Neural crest cell (in vitro differentiated cells): ENCODE measurements around the gene CTNNA3. TPM values are rescaled to one million over a fixed set of nuclear protein-coding genes. Genes with fewer than 3 reads are reported as not detected.
A peak's percentile ranks its signal among the peaks of the same experiment; 100 is the strongest.

Experiments
- DNase-seq: peaks from one replicate; pipeline ENCODE4 v3.0.0; 2021; ENCODE audit warnings: low read depth, mixed read lengths, low spot score
- H3K27ac Mint-ChIP-seq: one replicate; pipeline ENCODE4 v1.8.0; 2021; ENCODE audit warnings: mild to moderate bottlenecking, mixed read lengths; ENCODE audit not compliant: unreplicated experiment
- H3K27me3 Mint-ChIP-seq: 2 replicates; pipeline ENCODE4 v1.8.0; 2021; ENCODE audit warnings: low read depth, mild to moderate bottlenecking, mixed read lengths
- H3K36me3 Mint-ChIP-seq: 2 replicates; pipeline ENCODE4 v1.8.0; 2021; ENCODE audit warnings: low read depth, mild to moderate bottlenecking, mixed read lengths
- H3K4me1 Mint-ChIP-seq: 2 replicates; pipeline ENCODE4 v1.8.0; 2021; ENCODE audit warnings: mixed read lengths
- H3K4me3 Mint-ChIP-seq: one replicate; pipeline ENCODE4 v1.8.0; 2021; ENCODE audit warnings: mild to moderate bottlenecking, mixed read lengths
- H3K9me3 Mint-ChIP-seq: 2 replicates; pipeline ENCODE4 v1.8.0; 2021; ENCODE audit warnings: mixed read lengths
- CTCF ChIP-seq: fragments of 200-600 bp; sonication (generic); conservative IDR thresholded peaks from 2 replicates; pipeline ENCODE4 v1.5.0; 2021; ENCODE audit warnings: antibody characterized with exemption, mild to moderate bottlenecking
- total RNA-seq: library from RNA; stranded (reverse); gene quantifications from 2 replicates; pipeline ENCODE4 v1.2.1, GENCODE V29; 2021

The CTNNA3 gene
- total RNA-seq, 1 donor from 2014 or later, result 4.7 TPM

DNA sequence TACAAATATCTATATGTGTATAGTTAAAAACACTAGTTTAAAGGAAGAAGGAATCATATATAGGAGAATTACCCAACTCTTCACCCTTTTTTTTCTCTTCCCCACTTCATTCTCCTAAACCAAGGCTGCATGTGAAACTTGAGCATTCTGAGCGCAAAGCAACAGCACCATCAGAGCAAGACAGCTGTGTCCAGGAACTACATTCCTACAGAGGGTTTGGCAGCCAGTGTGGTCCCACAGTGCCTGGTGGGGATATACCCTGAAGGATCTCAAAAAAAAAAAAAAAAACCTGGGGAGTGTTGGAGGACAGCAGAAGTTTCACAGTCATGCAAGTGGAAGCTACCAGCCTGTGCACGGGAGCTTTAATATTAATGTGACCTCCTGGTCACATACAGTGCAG, 310.4 kb downstream of the CTNNA3 start:
- H3K9me3 Mint-ChIP-seq, result peaks cover under 1% of the 10 kb centered on the region
- no peak for TF ChIP-seq CTCF
- no peaks in the 10 kb centered on the region for H3K27me3 Mint-ChIP-seq
- H3K27ac Mint-ChIP-seq, result no peak overlapping the region
- H3K4me3 Mint-ChIP-seq, result peak overlapping the region; percentile 69
- H3K4me1 Mint-ChIP-seq, result peaks cover 22% of the 10 kb centered on the region
- no peaks in the 10 kb centered on the region for H3K36me3 Mint-ChIP-seq
- DNase-seq, result no peak

DNA sequence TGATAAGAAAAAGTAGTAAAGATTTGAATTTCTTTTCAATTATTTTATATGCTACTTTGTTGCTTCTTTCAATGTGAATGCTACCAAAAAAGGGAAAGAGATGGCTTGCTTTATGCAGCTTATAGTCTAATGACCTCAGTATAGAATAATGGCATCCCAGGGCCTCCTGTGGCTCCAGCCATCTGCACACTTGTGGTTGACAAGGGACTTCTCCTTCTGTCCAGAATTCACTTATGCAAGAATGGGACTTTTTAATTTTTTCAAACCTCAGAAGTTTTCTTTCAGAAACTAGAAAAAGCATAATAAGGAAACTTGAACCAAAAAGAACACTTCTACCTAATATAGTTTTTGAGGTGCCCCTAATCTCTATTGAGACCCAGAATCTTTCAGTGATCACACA, 310.9 kb downstream of the CTNNA3 start:
- TF ChIP-seq CTCF, result no peak
- no peaks in the 10 kb centered on the region for H3K27me3 Mint-ChIP-seq
- peak overlapping the region; percentile 69 for H3K4me3 Mint-ChIP-seq
- peaks cover 22% of the 10 kb centered on the region for H3K4me1 Mint-ChIP-seq
- H3K36me3 Mint-ChIP-seq, result no peaks in the 10 kb centered on the region
- peaks cover 3% of the 10 kb centered on the region for H3K9me3 Mint-ChIP-seq
- H3K27ac Mint-ChIP-seq, result no peak overlapping the region
- DNase-seq, result no peak

DNA sequence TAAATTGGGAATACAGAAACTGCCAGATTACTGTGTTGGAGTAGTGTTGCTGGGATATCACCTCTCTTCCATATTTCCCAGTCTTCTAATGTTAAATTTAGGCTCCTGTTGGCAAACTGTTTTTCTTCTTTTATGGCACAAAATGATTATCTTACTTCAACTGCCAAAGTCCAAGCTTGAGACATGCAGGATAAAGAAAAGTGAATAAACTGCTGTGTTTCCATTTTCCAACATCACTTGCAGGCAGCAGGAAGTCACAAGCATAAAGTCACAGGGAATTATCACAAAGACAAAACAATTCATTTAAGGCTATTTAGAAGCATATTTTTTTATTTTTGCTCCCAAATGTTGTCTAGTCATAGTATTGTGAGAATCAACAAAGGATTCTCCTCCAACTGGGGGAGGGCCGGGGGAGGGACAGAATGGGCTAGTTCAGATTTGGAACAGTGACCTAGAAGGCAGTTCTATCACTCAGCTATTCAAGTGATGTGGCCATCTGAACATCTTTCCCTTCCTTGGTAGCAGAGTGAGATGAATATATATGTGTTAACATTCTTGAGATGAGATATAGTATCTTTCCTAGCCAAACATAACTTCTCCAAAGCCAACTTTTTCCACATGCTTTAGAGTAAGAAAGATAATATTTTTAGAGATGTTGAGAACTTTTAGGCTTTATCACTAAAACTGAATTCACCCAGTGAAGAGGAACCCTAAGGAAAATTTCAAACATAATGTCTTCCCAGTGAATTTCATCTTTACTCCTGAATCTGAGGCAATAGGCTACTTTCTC, 364.7 kb downstream of the CTNNA3 start:
- Mint-ChIP-seq H3K36me3 (no peaks in the 10 kb centered on the region), H3K27ac (no peak overlapping the region), H3K4me1 (peaks cover 4% of the 10 kb centered on the region), H3K9me3 (no peaks in the 10 kb centered on the region), H3K27me3 (no peaks in the 10 kb centered on the region), H3K4me3 (no peak overlapping the region)
- no peak for DNase-seq
- TF ChIP-seq CTCF, result no peak

DNA sequence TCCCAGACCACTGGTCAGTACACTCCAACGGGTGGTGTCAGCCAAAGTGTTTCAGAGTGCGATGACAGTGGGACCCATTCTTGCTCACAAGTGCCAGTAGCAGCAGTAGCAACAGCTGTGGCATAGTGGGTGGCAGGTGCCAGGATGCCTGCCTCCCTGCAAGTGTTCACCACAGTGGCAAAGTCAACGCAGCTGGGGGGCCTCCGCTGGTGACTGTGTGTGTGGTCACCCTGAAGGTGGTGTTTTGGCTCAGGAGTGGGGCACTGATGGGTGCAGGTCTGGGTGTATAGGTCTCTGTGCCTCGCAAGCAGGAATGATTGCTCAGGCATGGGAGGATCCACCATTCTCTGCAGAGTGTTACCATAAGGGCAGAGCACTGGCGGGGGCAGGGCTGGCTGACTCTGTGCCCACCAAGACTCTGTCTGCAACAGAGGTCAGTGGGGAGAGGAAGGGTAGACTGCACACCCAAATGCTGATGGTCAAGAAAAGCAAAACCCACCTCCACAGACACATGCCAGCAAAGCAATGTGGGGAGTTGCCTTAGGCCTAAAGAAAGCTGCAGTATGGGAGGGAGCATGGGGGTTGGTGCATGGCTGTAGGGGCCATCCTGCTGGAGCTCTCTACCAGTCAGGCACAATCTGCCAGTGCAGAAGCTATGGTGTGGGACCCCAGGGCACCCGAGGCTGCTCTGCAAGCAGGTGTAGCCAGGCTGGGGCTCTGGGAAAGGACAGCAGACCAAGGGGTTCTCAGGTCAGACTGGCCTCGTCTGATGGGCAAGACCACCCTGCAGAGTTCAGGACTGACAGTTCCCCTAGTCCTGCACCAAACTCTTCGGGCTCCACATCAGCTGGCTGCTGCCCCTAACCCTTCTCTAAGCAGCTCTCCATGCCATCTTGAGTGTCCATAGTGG, 368.1 kb downstream of the CTNNA3 start:
- DNase-seq, result no peak
- TF ChIP-seq CTCF, result no peak
- H3K27ac Mint-ChIP-seq, result no peak overlapping the region
- peaks cover 13% of the 10 kb centered on the region for H3K36me3 Mint-ChIP-seq
- no peak overlapping the region for H3K4me3 Mint-ChIP-seq
- H3K9me3 Mint-ChIP-seq, result peaks cover 21% of the 10 kb centered on the region
- peaks cover 4% of the 10 kb centered on the region for H3K4me1 Mint-ChIP-seq
- H3K27me3 Mint-ChIP-seq, result no peaks in the 10 kb centered on the region

- no peaks in the 10 kb centered on the region for H3K27me3 Mint-ChIP-seq
- peaks cover 10% of the 10 kb centered on the region for H3K9me3 Mint-ChIP-seq
- no peaks in the 10 kb centered on the region for H3K4me1 Mint-ChIP-seq
- H3K36me3 Mint-ChIP-seq, result peaks cover 6% of the 10 kb centered on the region
- no peak for DNase-seq
- no peak overlapping the region for H3K27ac Mint-ChIP-seq
- no peak for TF ChIP-seq CTCF
- H3K4me3 Mint-ChIP-seq, result no peak overlapping the region
These were observed 376.0 kb downstream of the CTNNA3 start for GRCh38 chr10:67319976-67320375.
